ENCODE data around the gene STPG3. TPM values are rescaled to one million over a fixed set of nuclear protein-coding genes. Genes with fewer than 3 reads are reported as not detected.

Gene STPG3
- polyA plus RNA-seq, 1 experiment, result not detected

DNA sequence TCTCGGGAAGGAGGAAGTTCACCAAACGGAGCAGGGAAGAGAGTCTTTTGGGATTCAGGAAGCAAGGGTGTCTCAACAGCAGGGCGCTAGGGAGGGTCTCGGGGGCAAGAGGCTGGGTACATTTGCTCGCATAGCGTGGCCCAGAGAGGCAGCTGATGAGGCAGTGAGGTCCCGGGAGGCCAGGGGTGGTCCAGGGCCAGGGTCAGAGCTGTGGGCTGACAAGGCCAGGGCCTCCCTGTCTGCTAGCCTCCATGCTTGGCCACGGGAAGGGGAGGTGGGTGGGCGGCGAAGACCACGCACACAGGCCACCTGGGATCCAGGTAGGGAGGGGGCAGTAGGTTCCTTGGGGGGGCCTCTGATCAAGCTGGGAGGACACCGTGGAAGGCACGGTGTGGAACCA, 39.6 kb upstream of the STPG3 start:
- ChIA-PET POLR2A (no interaction called here), CTCF (interaction anchor here (1.6 kb wide), 1 partner anchor 22 kb away, joined by 3 read pairs; no protein-coding TSS in a partner anchor)
- DNase-seq (ENCODE audit: low read depth), result no peak
- TF ChIP-seq, protein P1, sequence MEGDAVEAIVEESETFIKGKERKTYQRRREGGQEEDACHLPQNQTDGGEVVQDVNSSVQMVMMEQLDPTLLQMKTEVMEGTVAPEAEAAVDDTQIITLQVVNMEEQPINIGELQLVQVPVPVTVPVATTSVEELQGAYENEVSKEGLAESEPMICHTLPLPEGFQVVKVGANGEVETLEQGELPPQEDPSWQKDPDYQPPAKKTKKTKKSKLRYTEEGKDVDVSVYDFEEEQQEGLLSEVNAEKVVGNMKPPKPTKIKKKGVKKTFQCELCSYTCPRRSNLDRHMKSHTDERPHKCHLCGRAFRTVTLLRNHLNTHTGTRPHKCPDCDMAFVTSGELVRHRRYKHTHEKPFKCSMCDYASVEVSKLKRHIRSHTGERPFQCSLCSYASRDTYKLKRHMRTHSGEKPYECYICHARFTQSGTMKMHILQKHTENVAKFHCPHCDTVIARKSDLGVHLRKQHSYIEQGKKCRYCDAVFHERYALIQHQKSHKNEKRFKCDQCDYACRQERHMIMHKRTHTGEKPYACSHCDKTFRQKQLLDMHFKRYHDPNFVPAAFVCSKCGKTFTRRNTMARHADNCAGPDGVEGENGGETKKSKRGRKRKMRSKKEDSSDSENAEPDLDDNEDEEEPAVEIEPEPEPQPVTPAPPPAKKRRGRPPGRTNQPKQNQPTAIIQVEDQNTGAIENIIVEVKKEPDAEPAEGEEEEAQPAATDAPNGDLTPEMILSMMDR (IDR thresholded peaks at IDR 0.05; ENCODE audit: insufficient read depth, low read depth, low read length), result no peak
- H3K4me3 ChIP-seq (ENCODE audit: low read depth, low read length), result no peak overlapping the region
- H3K36me3 ChIP-seq (ENCODE audit: control insufficient read depth, insufficient read depth, low read length), result peaks cover 2% of the 10 kb centered on the region
- no peaks in the 10 kb centered on the region for H3K27me3 ChIP-seq (ENCODE audit: control insufficient read depth, insufficient read depth, low read length)

DNA sequence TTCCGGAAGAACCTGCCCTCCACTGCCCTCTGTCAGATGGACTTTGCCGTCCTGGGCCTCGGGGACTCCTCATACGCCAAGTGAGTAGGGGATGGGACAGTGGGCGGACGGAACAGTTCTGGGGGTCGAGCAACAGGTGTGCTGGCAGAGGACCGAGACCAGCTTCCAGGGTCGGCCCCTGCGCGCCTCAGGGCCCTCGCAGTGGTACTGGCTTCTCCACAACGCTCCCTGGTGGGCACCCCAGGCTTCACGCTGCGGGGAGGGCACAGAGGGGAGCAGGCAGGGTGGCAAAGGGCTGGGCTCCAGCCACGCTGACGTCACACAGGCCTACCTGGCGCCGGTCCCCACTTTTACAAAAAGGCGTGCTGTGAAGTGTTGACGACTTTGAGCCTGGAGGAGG, 38.6 kb upstream of the STPG3 start:
- H3K27me3 ChIP-seq (ENCODE audit: control insufficient read depth, insufficient read depth, low read length), result no peaks in the 10 kb centered on the region
- POLR2A ChIA-PET, result no interaction called here
- TF ChIP-seq, protein P1 (IDR thresholded peaks at IDR 0.05; ENCODE audit: insufficient read depth, low read depth, low read length), result no peak
- CTCF ChIA-PET, result no interaction called here
- H3K4me3 ChIP-seq (ENCODE audit: low read depth, low read length), result no peak overlapping the region
- peaks cover 2% of the 10 kb centered on the region for H3K36me3 ChIP-seq (ENCODE audit: control insufficient read depth, insufficient read depth, low read length)
- no peak for DNase-seq (ENCODE audit: low read depth)

DNA sequence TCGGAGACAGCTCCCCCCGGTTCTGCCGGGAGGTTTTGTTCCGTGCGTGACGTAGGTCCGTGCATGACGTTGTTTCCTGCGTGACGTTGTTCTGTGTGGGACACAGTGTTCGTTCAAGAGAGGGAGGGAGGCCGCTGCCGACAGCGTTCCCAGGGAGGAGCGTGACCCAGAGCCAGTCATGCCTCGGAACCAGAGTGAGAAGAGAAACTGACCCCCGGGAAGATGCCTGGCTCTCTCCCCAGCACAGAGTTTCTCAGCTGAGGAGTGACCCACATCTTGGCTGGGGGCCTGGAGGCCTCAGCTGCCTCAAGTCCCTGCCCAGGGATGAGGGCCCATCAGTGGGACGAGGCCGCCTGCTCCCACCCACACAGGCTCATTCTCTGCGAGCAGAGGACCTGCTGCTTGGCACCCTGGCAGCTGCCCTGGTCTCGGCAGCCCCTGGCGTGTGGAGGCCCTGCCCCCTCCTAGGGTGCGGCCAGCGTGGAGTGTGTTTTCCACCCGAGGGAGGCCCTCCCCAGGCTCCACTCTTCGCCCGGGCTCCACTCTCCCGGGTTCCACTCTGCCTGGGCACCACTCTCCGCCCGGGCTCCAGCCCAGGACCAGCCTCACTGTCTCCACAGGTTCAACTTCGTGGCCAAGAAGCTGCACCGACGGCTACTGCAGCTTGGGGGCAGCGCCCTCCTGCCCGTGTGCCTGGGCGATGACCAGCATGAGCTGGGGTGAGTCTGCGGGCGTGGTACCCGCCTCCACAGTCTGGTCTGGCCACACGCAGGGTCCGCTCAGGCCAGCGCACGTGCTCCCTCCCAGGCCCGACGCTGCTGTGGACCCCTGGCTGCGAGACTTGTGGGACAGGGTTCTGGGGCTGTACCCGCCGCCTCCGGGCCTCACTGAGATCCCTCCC, 37.7 kb upstream of the STPG3 start:
- no peak for DNase-seq (ENCODE audit: low read depth)
- TF ChIP-seq, protein P1 (IDR thresholded peaks at IDR 0.05; ENCODE audit: insufficient read depth, low read depth, low read length), result 0 out of 2 replicates have a peak, but pooled peaks have one; percentile 4
- H3K4me3 ChIP-seq (ENCODE audit: low read depth, low read length), result no peak overlapping the region
- POLR2A ChIA-PET, result no interaction called here
- CTCF ChIA-PET, result interaction anchor here (0.6 kb wide), 1 partner anchor 10 kb away, joined by 3 read pairs; no protein-coding TSS in a partner anchor
- peaks cover 2% of the 10 kb centered on the region for H3K36me3 ChIP-seq (ENCODE audit: control insufficient read depth, insufficient read depth, low read length)
- H3K27me3 ChIP-seq (ENCODE audit: control insufficient read depth, insufficient read depth, low read length), result no peaks in the 10 kb centered on the region

DNA sequence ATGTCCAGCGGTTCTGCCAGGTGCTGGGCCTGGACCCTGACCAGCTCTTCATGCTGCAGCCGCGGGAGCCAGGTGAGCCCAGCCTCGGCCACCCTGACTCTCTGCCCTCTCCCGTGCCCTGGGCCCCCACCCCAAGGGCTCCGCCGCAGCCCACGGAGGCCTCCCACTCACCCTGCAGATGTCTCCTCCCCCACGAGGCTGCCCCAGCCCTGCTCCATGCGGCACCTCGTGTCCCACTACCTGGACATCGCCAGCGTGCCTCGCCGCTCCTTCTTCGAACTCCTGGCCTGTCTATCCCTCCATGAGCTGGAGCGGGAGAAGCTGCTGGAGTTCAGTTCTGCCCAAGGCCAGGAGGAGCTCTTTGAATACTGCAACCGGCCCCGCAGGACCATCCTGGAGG, 36.5 kb upstream of the STPG3 start:
- ChIA-PET POLR2A (no interaction called here), CTCF (interaction anchor here (0.6 to 1.0 kb wide), 2 partner anchors 12 to 20 kb away, joined by 3 read pairs; partner anchors contain the start of gene RNF224)
- Histone ChIP-seq H3K27me3 (ENCODE audit: control insufficient read depth, insufficient read depth, low read length) (no peaks in the 10 kb centered on the region), H3K4me3 (ENCODE audit: low read depth, low read length) (no peak overlapping the region), H3K36me3 (ENCODE audit: control insufficient read depth, insufficient read depth, low read length) (peaks cover 2% of the 10 kb centered on the region)
- no peak for DNase-seq (ENCODE audit: low read depth)
- TF ChIP-seq, protein P1 (IDR thresholded peaks at IDR 0.05; ENCODE audit: insufficient read depth, low read depth, low read length), result no peak

DNA sequence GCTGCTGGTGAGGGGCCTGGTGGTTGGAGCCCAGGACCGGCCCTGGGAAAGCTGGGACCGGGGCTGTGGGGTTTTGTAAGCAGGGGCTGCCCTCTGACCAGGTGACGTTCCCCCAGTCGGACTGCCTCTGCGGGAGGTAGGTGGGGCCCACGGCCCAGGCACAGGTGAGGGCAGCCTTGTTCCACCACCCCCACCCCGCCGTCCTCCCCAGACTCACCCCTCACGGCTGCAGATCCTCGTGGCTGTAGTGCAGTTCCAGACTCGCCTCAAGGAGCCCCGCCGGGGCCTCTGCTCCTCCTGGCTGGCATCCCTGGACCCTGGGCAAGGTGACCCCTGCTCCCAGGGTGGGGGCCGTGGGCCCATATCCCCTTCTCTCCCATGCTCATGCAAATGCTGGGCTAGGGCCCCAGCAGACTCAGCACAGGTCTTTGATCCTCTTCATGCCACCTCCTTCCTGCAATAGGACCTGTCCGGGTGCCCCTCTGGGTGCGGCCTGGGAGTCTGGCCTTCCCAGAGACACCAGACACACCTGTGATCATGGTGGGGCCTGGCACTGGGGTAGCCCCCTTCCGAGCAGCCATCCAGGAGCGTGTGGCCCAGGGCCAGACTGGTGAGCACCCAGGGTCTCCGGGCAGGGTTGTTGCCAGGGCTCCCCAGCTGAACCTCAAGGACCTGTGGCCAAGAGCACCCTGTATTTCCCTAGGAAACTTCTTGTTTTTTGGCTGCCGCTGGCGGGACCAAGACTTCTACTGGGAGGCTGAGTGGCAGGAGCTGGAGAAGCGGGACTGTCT, 35.7 kb upstream of the STPG3 start:
- ChIA-PET POLR2A (no interaction called here), CTCF (interaction anchor here (0.6 to 1.0 kb wide), 2 partner anchors 12 to 19 kb away, joined by 3 read pairs; partner anchors contain the start of gene RNF224)
- no peak overlapping the region for H3K4me3 ChIP-seq (ENCODE audit: low read depth, low read length)
- TF ChIP-seq, protein P1 (IDR thresholded peaks at IDR 0.05; ENCODE audit: insufficient read depth, low read depth, low read length), result no peak
- no peak for DNase-seq (ENCODE audit: low read depth)
- H3K36me3 ChIP-seq (ENCODE audit: control insufficient read depth, insufficient read depth, low read length), result peaks cover under 1% of the 10 kb centered on the region
- no peaks in the 10 kb centered on the region for H3K27me3 ChIP-seq (ENCODE audit: control insufficient read depth, insufficient read depth, low read length)

All from BJ (cell line).